NOMO-1 treated with dmso at 0.1 percent for 144 hours (cell line): Measurements from ENCODE around the gene ADAMTS16.

Source experiments
- DNase-seq: peaks from one replicate; lab custom pipeline; 2025; ENCODE audit not compliant: unreplicated experiment; lab: John Stamatoyannopoulos, UW

The ADAMTS16 gene

GRCh38 chr5:5221724-5222123 is 81.6 kb downstream of the ADAMTS16 start:
- no peak for DNase-seq

GRCh38 chr5:5231576-5231975 is 91.4 kb downstream of the ADAMTS16 start:
- no peak for DNase-seq

GRCh38 chr5:5234912-5235311 is 94.8 kb downstream of the ADAMTS16 start:
- DNase-seq, result no peak

- no peak for DNase-seq
Measured at GRCh38 chr5:5235685-5236084, 95.6 kb downstream of the ADAMTS16 start.

- DNase-seq, result no peak
Measured at GRCh38 chr5:5239191-5239590, 99.1 kb downstream of the ADAMTS16 start.

GRCh38 chr5:5240234-5240633 is 100.1 kb downstream of the ADAMTS16 start:
- no peak for DNase-seq

GRCh38 chr5:5242056-5242455 is 101.9 kb downstream of the ADAMTS16 start:
- no peak for DNase-seq

GRCh38 chr5:5246736-5247135 is 106.6 kb downstream of the ADAMTS16 start:
- DNase-seq, result no peak

GRCh38 chr5:5250758-5251157 is 110.6 kb downstream of the ADAMTS16 start:
- no peak for DNase-seq

- no peak for DNase-seq
Measured at GRCh38 chr5:5252106-5252505, 112.0 kb downstream of the ADAMTS16 start.

- no peak for DNase-seq
Measured at GRCh38 chr5:5257353-5257752, 117.2 kb downstream of the ADAMTS16 start.

GRCh38 chr5:5258564-5258963 is 118.4 kb downstream of the ADAMTS16 start:
- DNase-seq, result no peak

GRCh38 chr5:5264727-5265126 is 124.6 kb downstream of the ADAMTS16 start:
- no peak for DNase-seq

GRCh38 chr5:5266297-5266696 is 126.2 kb downstream of the ADAMTS16 start:
- no peak for DNase-seq

GRCh38 chr5:5270161-5270560 is 130.0 kb downstream of the ADAMTS16 start:
- DNase-seq, result no peak

- DNase-seq, result no peak
Measured at GRCh38 chr5:5270958-5271785, 131.0 kb downstream of the ADAMTS16 start.

- no peak for DNase-seq
Measured at GRCh38 chr5:5271786-5272321, 131.7 kb downstream of the ADAMTS16 start.

GRCh38 chr5:5273398-5273797 is 133.3 kb downstream of the ADAMTS16 start:
- DNase-seq, result no peak

- no peak for DNase-seq
Measured at GRCh38 chr5:5273976-5274375, 133.8 kb downstream of the ADAMTS16 start.

- DNase-seq, result no peak
Measured at GRCh38 chr5:5275211-5275610, 135.1 kb downstream of the ADAMTS16 start.

GRCh38 chr5:5276430-5276829 is 136.3 kb downstream of the ADAMTS16 start:
- no peak for DNase-seq

- no peak for DNase-seq
Measured at GRCh38 chr5:5276951-5277517, 136.9 kb downstream of the ADAMTS16 start.
